HG03460 (cell line): ENCODE measurements around the gene GPR155.

ENCODE experiments used
- ATAC-seq: cut with Tn5 transposase; IDR thresholded peaks from one replicate; pipeline ENCODE4 v1.9.1; 2021; ENCODE audit not compliant: unreplicated experiment

The GPR155 gene

DNA sequence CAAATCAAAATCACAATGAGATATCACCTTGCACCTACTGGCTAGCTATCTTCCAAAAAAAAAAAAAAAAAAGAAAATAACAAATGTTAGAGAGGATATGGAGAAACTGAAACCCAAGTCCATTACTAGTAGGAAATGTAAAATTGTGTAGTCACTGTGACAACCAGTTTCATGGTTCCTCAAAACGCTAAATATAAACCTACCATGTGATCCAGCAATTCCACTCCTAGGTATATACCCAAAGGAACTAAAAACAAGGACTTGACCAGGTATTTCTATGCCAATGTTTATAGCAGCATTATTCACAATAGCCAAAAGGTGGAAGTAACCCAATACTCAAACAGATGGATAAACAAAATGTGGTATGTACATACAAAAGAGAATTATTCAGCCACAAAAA, 103.0 kb downstream of the GPR155 start:
- no peak for ATAC-seq
